A549 (cell line): ENCODE results near the gene JAZF1. TPM values are rescaled to one million over a fixed set of nuclear protein-coding genes. Genes with fewer than 3 reads are reported as not detected.

Source experiments
- ATAC-seq, 2 experiments: fragments of 200-7000 bp in 1 of 2; fragments of >200 bp in 1 of 2; cut with Nextera tagmentation in 1 of 2; cut with Tn5 transposase in 1 of 2; 3 replicates each; pipeline versions ENCODE4 v1.8.0 to v1.9.1; 2018 to 2020; ENCODE audit warnings: mild to moderate bottlenecking in 1 of 2, moderate library complexity in 1 of 2
- CTCF ChIA-PET: fragments of 300-600 bp; sonication (Branson Sonifier 250); formaldehyde crosslinking; extraction: SDS; loops from one replicate; lab custom pipeline; 2021; ENCODE audit warnings: antibody characterized with exemption, inconsistent platforms; lab: Yijun Ruan, JAX
- POLR2A ChIA-PET: fragments of 350-600 bp; formaldehyde crosslinking; extraction: SDS; loops from one replicate; lab custom pipeline; 2021; ENCODE audit warnings: antibody characterized with exemption, inconsistent platforms; lab: Yijun Ruan, JAX
- DNase-seq, 2 experiments: peaks; one replicate each; pipeline versions ENCODE4 v3.0.0 to v3.0.0-alpha.2; 2011 to 2016; ENCODE audit warnings: low read depth in 1 of 2, low spot score in 1 of 2
- FAIRE-seq: peaks from 2 replicates; lab custom pipeline; 2011; peaks lifted over from hg19 to GRCh38; lab: Jason Lieb, UNC
- H3K27ac ChIP-seq, 2 experiments: fragments of >200 bp; sonication (Bioruptor Twin); formaldehyde crosslinking; 3 replicates each; pipeline ENCODE4 v1.5.1; 2016 to 2017
- H3K4me1 ChIP-seq: fragments of >200 bp; sonication (Bioruptor Twin); formaldehyde crosslinking; 3 replicates; pipeline ENCODE4 v1.6.1; 2016
- H3K4me2 ChIP-seq: fragments of >200 bp; sonication (Bioruptor Twin); formaldehyde crosslinking; 3 replicates; pipeline ENCODE4 v1.6.1; 2016
- H3K4me3 ChIP-seq: fragments of >200 bp; sonication (Bioruptor Twin); formaldehyde crosslinking; 3 replicates; pipeline ENCODE4 v1.5.1; 2016
- H3K9me3 ChIP-seq: fragments of >200 bp; sonication (Bioruptor Twin); formaldehyde crosslinking; 3 replicates; pipeline ENCODE4 v1.6.1; 2016
- CBX2 ChIP-seq: fragments of 200-600 bp; sonication (generic); IDR thresholded peaks from 2 replicates; pipeline ENCODE4 v1.6.1; 2016; ENCODE audit warnings: low read depth, mild to moderate bottlenecking, borderline replicate concordance
- CBX8 ChIP-seq: fragments of 200-600 bp; sonication (generic); IDR thresholded peaks from 2 replicates; pipeline ENCODE4 v1.6.1; 2016
- ESRRA ChIP-seq: fragments of 150-350 bp; IDR thresholded peaks from 2 replicates; pipeline ENCODE4 v1.6.1; 2014; ENCODE audit warnings: mild to moderate bottlenecking, low read length, borderline replicate concordance
- FOSB ChIP-seq: fragments of 250-450 bp; sonication (Bioruptor Pico); IDR thresholded peaks from 2 replicates; pipeline ENCODE4 v1.5.0; 2020; ENCODE audit warnings: mild to moderate bottlenecking, moderate library complexity
- HEYL ChIP-seq: fragments of 250-450 bp; sonication (Bioruptor Pico); IDR thresholded peaks from 2 replicates; pipeline ENCODE4 v1.8.0; 2021; ENCODE audit warnings: mild to moderate bottlenecking, moderate library complexity
- HOXA7 ChIP-seq: fragments of 250-450 bp; sonication (Bioruptor Pico); IDR thresholded peaks from 2 replicates; pipeline ENCODE4 v1.5.0; 2020; ENCODE audit warnings: mild to moderate bottlenecking, moderate library complexity
- HOXB13 ChIP-seq: fragments of 250-450 bp; sonication (Bioruptor Pico); IDR thresholded peaks from 2 replicates; pipeline ENCODE4 v1.5.0; 2020; ENCODE audit warnings: low read depth, mild to moderate bottlenecking, moderate library complexity
- HOXB5 ChIP-seq: fragments of 250-450 bp; sonication (Bioruptor Pico); IDR thresholded peaks from 2 replicates; pipeline ENCODE4 v1.5.0; 2020; ENCODE audit warnings: mild to moderate bottlenecking, moderate library complexity
- JUN ChIP-seq, 2 experiments: fragments of >200 bp; sonication (Bioruptor Twin); formaldehyde crosslinking; IDR thresholded peaks; 2 replicates in 1 of 2; 3 replicates in 1 of 2; pipeline ENCODE4 v1.6.1; 2016 to 2017
- KDM5A ChIP-seq: fragments of 200-600 bp; sonication (generic); IDR thresholded peaks from 2 replicates; pipeline ENCODE4 v1.6.1; 2016; ENCODE audit warnings: antibody characterized with exemption, mild to moderate bottlenecking
- MAFK ChIP-seq: fragments of 450-650 bp; IDR thresholded peaks from 2 replicates; pipeline ENCODE4 v1.6.1; 2014; ENCODE audit not compliant: partially characterized antibody
- NFE2L2 ChIP-seq: fragments of 150-350 bp; conservative IDR thresholded peaks from 2 replicates; pipeline ENCODE4 v1.6.1; 2014; ENCODE audit warnings: low read length
- NR3C1 ChIP-seq: fragments of >200 bp; sonication (Bioruptor Twin); formaldehyde crosslinking; IDR thresholded peaks from 3 replicates; pipeline ENCODE4 v1.6.1; 2017
- PHF8 ChIP-seq: fragments of 200-600 bp; sonication (generic); IDR thresholded peaks from 2 replicates; pipeline ENCODE4 v1.6.1; 2016; ENCODE audit warnings: low read depth, mild to moderate bottlenecking, antibody characterized with exemption, moderate library complexity, borderline replicate concordance
- POLR2A ChIP-seq: IDR thresholded peaks from 2 replicates; pipeline ENCODE4 v1.6.1; 2012; ENCODE audit warnings: mild to moderate bottlenecking, low read length
- RARB ChIP-seq: fragments of 250-450 bp; sonication (Bioruptor Pico); IDR thresholded peaks from 2 replicates; pipeline ENCODE4 v1.8.0; 2021; ENCODE audit warnings: mild to moderate bottlenecking, moderate library complexity
- TP53 ChIP-seq: fragments of 250-450 bp; sonication (Bioruptor Pico); IDR thresholded peaks from 2 replicates; pipeline ENCODE4 v1.5.0; 2021; ENCODE audit warnings: mild to moderate bottlenecking, moderate library complexity
- ZC3H11A ChIP-seq: fragments of 450-650 bp; IDR thresholded peaks from 2 replicates; pipeline ENCODE4 v1.6.1; 2014; ENCODE audit warnings: antibody characterized with exemption, mild to moderate bottlenecking
- ZFP36 ChIP-seq: fragments of 450-650 bp; IDR thresholded peaks from 2 replicates; pipeline ENCODE4 v1.6.1; 2014; ENCODE audit warnings: borderline replicate concordance; ENCODE audit not compliant: partially characterized antibody
- ZNF302 ChIP-seq: fragments of 250-450 bp; sonication (Bioruptor Pico); IDR thresholded peaks from 2 replicates; pipeline ENCODE4 v1.9.0; 2021; ENCODE audit warnings: inconsistent platforms, mild to moderate bottlenecking, moderate library complexity
- WGBS: methylation state at CpG from one replicate; pipeline ENCODE4 v1.1.6; 2017; ENCODE audit errors: missing lambda C conversion rate; 5-methylcytosine and 5-hydroxymethylcytosine counted together
- polyA plus RNA-seq, 4 experiments: library from polyadenylated mRNA; depleted of rRNA in 3 of 4; stranded (reverse); fragments of >200 nt; fragmentation: RNase III in 1 of 4; extraction: RNeasy Plus Mini Kit Qiagen cat#74134 plus additional on column Dnase treatment in 1 of 4; gene quantifications; 2 replicates in 3 of 4; 3 replicates in 1 of 4; pipeline ENCODE4 v1.2.3, GENCODE V29; 2011 to 2017
- TF ChIP-seq, protein P1 (sequence below): fragments of >200 bp; sonication (Bioruptor Twin); formaldehyde crosslinking; IDR thresholded peaks from 3 replicates; pipeline ENCODE4 v1.6.1; 2016
- TF ChIP-seq, protein P2 (sequence below): IDR thresholded peaks from 2 replicates; pipeline ENCODE4 v1.6.1; 2012
- TF ChIP-seq, protein P3 (sequence below): fragments of 250-450 bp; sonication (Bioruptor Pico); IDR thresholded peaks from 2 replicates; pipeline ENCODE4 v1.5.0; 2021; ENCODE audit warnings: mild to moderate bottlenecking, moderate library complexity, borderline replicate concordance
- TF ChIP-seq, protein P4 (sequence below): fragments of 150-350 bp; IDR thresholded peaks from 2 replicates; pipeline ENCODE4 v1.6.1; 2014; ENCODE audit warnings: low read depth, mild to moderate bottlenecking, low read length

JAZF1 gene
- polyA plus RNA-seq, 2 of the 4 experiments (the other 2 are of a cell fraction), result 1.9 to 2.8 TPM

DNA sequence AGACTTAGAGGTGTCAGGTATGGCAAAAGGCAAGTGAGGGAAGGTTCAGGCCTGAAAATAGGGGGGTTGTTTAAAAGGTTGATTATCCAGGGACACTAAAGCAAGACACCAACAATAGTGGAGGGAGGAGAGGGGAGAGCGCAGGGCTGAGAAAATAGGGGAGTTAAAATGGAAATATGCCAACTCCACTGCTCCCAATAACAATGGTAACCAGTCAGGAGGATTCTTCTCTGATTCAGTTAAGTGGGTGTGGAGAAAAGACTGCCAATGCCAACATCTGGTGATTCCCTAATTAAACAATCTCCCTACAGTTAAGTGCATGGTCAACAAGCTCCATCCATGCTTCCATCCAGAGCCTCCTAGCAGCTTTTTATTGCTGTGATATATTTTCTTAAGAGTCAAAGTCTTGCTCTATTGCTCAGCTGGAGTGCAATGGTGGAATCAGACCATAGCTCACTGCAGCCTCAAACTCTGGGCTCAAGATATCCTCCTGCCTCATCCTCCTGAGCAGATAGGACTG, 183.3 kb downstream of the JAZF1 start:
- Histone ChIP-seq H3K4me3 (no peak overlapping the region), H3K4me1 (peaks cover 6% of the 10 kb centered on the region; the same call in 1 of the 3 replicates)
- CTCF ChIA-PET, result interaction anchor here (0.6 to 2.2 kb wide), 4 partner anchors 26 to 97 kb away, joined by 3 to 9 read pairs (median 4); no protein-coding TSS in a partner anchor
- TF ChIP-seq, protein P1, sequence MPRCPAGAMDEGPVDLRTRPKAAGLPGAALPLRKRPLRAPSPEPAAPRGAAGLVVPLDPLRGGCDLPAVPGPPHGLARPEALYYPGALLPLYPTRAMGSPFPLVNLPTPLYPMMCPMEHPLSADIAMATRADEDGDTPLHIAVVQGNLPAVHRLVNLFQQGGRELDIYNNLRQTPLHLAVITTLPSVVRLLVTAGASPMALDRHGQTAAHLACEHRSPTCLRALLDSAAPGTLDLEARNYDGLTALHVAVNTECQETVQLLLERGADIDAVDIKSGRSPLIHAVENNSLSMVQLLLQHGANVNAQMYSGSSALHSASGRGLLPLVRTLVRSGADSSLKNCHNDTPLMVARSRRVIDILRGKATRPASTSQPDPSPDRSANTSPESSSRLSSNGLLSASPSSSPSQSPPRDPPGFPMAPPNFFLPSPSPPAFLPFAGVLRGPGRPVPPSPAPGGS, result no peak
- TF ChIP-seq PHF8, result no peak
- no peak for TF ChIP-seq NFE2L2
- TF ChIP-seq FOSB (CRISPR knock-in tag), result no peak
- no peak for TF ChIP-seq MAFK
- no peak for TF ChIP-seq TP53
- TF ChIP-seq HOXB5 (CRISPR knock-in tag), result no peak
- no peak for TF ChIP-seq ZFP36
- no peak for TF ChIP-seq POLR2A
- no peak for TF ChIP-seq HOXB13 (CRISPR knock-in tag)
- TF ChIP-seq HOXA7 (CRISPR knock-in tag), result no peak
- TF ChIP-seq KDM5A, result no peak
- TF ChIP-seq ZC3H11A, result no peak
- no peak for TF ChIP-seq HEYL (CRISPR knock-in tag)
- no peak for TF ChIP-seq RARB (CRISPR knock-in tag)
- TF ChIP-seq NR3C1, result no peak
- TF ChIP-seq, all 56 proteins: peak for 0
- ATAC-seq, result no peak
- Histone ChIP-seq H3K4me2 (no peak overlapping the region), H3K9me3 (no peaks in the 10 kb centered on the region), H3K27ac (no peak overlapping the region)
- POLR2A ChIA-PET, result no interaction called here
- DNase-seq, result no peak
- FAIRE-seq, result no peak
- WGBS, result 89% methylated on average over 1 of the region's 1 CpG

DNA sequence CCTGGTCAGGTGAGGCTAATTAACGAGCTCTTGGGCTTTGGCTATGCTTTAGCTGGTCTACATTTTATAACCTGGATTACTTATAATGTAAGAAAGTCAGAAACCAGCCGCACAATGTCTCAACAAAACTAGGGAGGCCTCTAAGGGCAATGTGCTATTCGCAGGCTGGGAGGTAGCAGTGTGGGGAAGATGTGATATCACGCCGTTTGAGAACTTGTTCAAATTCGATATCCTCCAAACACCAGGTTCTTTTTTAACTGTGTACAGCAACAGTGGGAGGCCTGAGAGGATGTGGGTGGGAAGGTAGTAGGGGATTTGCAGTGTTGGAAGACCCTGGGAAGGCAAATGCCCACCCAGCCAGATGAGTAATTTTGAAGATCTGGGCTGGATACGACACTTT, 184.5 kb downstream of the JAZF1 start:
- no peak overlapping the region for H3K27ac ChIP-seq
- no peak overlapping the region for H3K4me2 ChIP-seq
- 86% methylated on average over 7 of the region's 7 CpGs for WGBS
- POLR2A ChIA-PET, result no interaction called here
- DNase-seq (no peak), ATAC-seq (no peak), FAIRE-seq (no peak)
- peaks cover 6% of the 10 kb centered on the region; the same call in 1 of the 3 replicates for H3K4me1 ChIP-seq
- no peak overlapping the region for H3K4me3 ChIP-seq
- no peak for TF ChIP-seq FOSB (CRISPR knock-in tag)
- TF ChIP-seq ZNF302 (CRISPR knock-in tag), result no peak
- TF ChIP-seq PHF8, result no peak
- no peak for TF ChIP-seq ESRRA
- TF ChIP-seq, protein P2, sequence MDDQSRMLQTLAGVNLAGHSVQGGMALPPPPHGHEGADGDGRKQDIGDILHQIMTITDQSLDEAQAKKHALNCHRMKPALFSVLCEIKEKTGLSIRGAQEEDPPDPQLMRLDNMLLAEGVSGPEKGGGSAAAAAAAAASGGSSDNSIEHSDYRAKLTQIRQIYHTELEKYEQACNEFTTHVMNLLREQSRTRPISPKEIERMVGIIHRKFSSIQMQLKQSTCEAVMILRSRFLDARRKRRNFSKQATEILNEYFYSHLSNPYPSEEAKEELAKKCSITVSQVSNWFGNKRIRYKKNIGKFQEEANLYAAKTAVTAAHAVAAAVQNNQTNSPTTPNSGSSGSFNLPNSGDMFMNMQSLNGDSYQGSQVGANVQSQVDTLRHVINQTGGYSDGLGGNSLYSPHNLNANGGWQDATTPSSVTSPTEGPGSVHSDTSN, result no peak
- no peak for TF ChIP-seq JUN (IDR thresholded peaks at IDR 0.05)
- TF ChIP-seq, protein P1, result no peak
- no peak for TF ChIP-seq CBX2
- TF ChIP-seq, protein P3, sequence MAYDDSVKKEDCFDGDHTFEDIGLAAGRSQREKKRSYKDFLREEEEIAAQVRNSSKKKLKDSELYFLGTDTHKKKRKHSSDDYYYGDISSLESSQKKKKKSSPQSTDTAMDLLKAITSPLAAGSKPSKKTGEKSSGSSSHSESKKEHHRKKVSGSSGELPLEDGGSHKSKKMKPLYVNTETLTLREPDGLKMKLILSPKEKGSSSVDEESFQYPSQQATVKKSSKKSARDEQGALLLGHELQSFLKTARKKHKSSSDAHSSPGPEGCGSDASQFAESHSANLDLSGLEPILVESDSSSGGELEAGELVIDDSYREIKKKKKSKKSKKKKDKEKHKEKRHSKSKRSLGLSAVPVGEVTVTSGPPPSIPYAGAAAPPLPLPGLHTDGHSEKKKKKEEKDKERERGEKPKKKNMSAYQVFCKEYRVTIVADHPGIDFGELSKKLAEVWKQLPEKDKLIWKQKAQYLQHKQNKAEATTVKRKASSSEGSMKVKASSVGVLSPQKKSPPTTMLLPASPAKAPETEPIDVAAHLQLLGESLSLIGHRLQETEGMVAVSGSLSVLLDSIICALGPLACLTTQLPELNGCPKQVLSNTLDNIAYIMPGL (CRISPR knock-in tag), result no peak
- TF ChIP-seq, protein P4, sequence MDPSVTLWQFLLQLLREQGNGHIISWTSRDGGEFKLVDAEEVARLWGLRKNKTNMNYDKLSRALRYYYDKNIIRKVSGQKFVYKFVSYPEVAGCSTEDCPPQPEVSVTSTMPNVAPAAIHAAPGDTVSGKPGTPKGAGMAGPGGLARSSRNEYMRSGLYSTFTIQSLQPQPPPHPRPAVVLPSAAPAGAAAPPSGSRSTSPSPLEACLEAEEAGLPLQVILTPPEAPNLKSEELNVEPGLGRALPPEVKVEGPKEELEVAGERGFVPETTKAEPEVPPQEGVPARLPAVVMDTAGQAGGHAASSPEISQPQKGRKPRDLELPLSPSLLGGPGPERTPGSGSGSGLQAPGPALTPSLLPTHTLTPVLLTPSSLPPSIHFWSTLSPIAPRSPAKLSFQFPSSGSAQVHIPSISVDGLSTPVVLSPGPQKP, result no peak
- TF ChIP-seq CBX8, result no peak
- no peaks in the 10 kb centered on the region for H3K9me3 ChIP-seq
- CTCF ChIA-PET, result interaction anchor here (0.6 to 2.2 kb wide), 4 partner anchors 15 to 98 kb away, joined by 3 to 9 read pairs (median 3); no protein-coding TSS in a partner anchor
